OCI-LY3 (cell line): ENCODE measurements around the gene SEC14L6.

Experiments used
- H2AFZ ChIP-seq: fragments of 200-600, 300-600 bp; shearing (Covaris generic); 2 replicates; pipeline ENCODE4 v1.6.0; 2014; ENCODE audit warnings: antibody characterized with exemption, low read depth, low read length
- H3K27ac ChIP-seq: fragments of 200-600, 300-600 bp; sonication (generic); 2 replicates; pipeline ENCODE4 v1.5.1; 2014; ENCODE audit warnings: mild to moderate bottlenecking, low read length, moderate library complexity, mixed read lengths
- H3K27me3 ChIP-seq: fragments of 200-600, 300-600 bp; sonication (generic); 2 replicates; pipeline ENCODE4 v1.6.1; 2014; ENCODE audit warnings: low read depth, low read length, mixed read lengths
- H3K36me3 ChIP-seq: fragments of 200-600, 300-600 bp; sonication (generic); replicated peaks from 2 replicates; pipeline ENCODE3; 2014; ENCODE audit warnings: low read depth, low read length, mixed read lengths
- H3K4me1 ChIP-seq: fragments of 300-600, 200-600 bp; sonication (generic); 2 replicates; pipeline ENCODE4 v1.6.1; 2014; ENCODE audit warnings: low read length, mixed read lengths
- H3K4me2 ChIP-seq: fragments of 200-600, 300-600 bp; sonication (generic); 2 replicates; pipeline ENCODE4 v1.6.1; 2014; ENCODE audit warnings: low read length, mixed read lengths
- H3K4me3 ChIP-seq: fragments of 300-600, 200-600 bp; sonication (generic); 2 replicates; pipeline ENCODE4 v1.5.1; 2014; ENCODE audit warnings: antibody characterized with exemption, mild to moderate bottlenecking, low read length, moderate library complexity
- H3K79me2 ChIP-seq: fragments of 300-600, 200-600 bp; shearing (Covaris generic); 2 replicates; pipeline ENCODE4 v1.6.1; 2014; ENCODE audit warnings: mild to moderate bottlenecking, low read length, mixed read lengths
- H3K9ac ChIP-seq: fragments of 300-600, 200-600 bp; shearing (Covaris generic); 2 replicates; pipeline ENCODE4 v1.6.0; 2014; ENCODE audit warnings: mild to moderate bottlenecking, low read length, moderate library complexity
- H3K9me3 ChIP-seq: fragments of 200-600, 300-600 bp; shearing (Covaris generic); 2 replicates; pipeline ENCODE4 v1.6.1; 2014; ENCODE audit warnings: low read length, mixed read lengths; ENCODE audit not compliant: insufficient read depth
- H4K20me1 ChIP-seq: fragments of 200-600, 300-600 bp; sonication (generic); 2 replicates; pipeline ENCODE4 v1.6.1; 2016; ENCODE audit warnings: low read length, mixed read lengths; ENCODE audit not compliant: insufficient read depth
- CTCF ChIP-seq: fragments of 200-600, 300-600 bp; sonication (generic); IDR thresholded peaks from 2 replicates; pipeline ENCODE4 v1.5.1; 2014; ENCODE audit warnings: antibody characterized with exemption, low read length, low read depth
- EZH2phosphoT487 ChIP-seq: fragments of 200-600 bp; shearing (Covaris generic); IDR thresholded peaks from 2 replicates; pipeline ENCODE4 v1.6.1; 2018; ENCODE audit warnings: antibody characterized with exemption, mixed run types, low read depth

The SEC14L6 gene

GRCh38 chr22:30514252-30514651 is 32.3 kb downstream of the SEC14L6 start:
- H3K4me3 ChIP-seq, result no peak overlapping the region
- H3K9me3 ChIP-seq, result no peaks in the 10 kb centered on the region
- H3K36me3 ChIP-seq, result no peaks in the 10 kb centered on the region
- no peaks in the 10 kb centered on the region for H4K20me1 ChIP-seq
- TF ChIP-seq EZH2phosphoT487 (no peak), CTCF (no peak)
- no peak overlapping the region for H3K4me2 ChIP-seq
- H3K79me2 ChIP-seq, result no peaks in the 10 kb centered on the region
- no peak overlapping the region for H3K9ac ChIP-seq
- H3K27me3 ChIP-seq, result peaks cover 3% of the 10 kb centered on the region; the same call in 1 of the 2 replicates
- no peak overlapping the region for H2AFZ ChIP-seq
- no peak overlapping the region for H3K27ac ChIP-seq
- H3K4me1 ChIP-seq, result no peaks in the 10 kb centered on the region

GRCh38 chr22:30513462-30513861 is 33.1 kb downstream of the SEC14L6 start:
- Histone ChIP-seq H3K4me2 (no peak overlapping the region), H2AFZ (no peak overlapping the region), H4K20me1 (no peaks in the 10 kb centered on the region), H3K4me1 (no peaks in the 10 kb centered on the region), H3K27me3 (peaks cover 3% of the 10 kb centered on the region; the same call in 1 of the 2 replicates), H3K9me3 (no peaks in the 10 kb centered on the region), H3K9ac (no peak overlapping the region), H3K27ac (no peak overlapping the region), H3K4me3 (no peak overlapping the region), H3K36me3 (no peaks in the 10 kb centered on the region), H3K79me2 (no peaks in the 10 kb centered on the region)
- no peak for TF ChIP-seq EZH2phosphoT487
- TF ChIP-seq CTCF, result no peak

- Histone ChIP-seq H2AFZ (no peak overlapping the region), H3K4me3 (no peak overlapping the region), H3K27ac (no peak overlapping the region), H3K4me1 (no peaks in the 10 kb centered on the region), H3K79me2 (no peaks in the 10 kb centered on the region), H3K9ac (no peak overlapping the region), H3K27me3 (no peaks in the 10 kb centered on the region), H3K9me3 (no peaks in the 10 kb centered on the region), H4K20me1 (no peaks in the 10 kb centered on the region), H3K4me2 (no peak overlapping the region), H3K36me3 (no peaks in the 10 kb centered on the region)
- TF ChIP-seq CTCF, result no peak
- TF ChIP-seq EZH2phosphoT487, result no peak
These were observed 34.6 kb downstream of the SEC14L6 start for GRCh38 chr22:30511911-30512310.

- no peak for TF ChIP-seq EZH2phosphoT487
- TF ChIP-seq CTCF, result no peak
- no peak overlapping the region for H3K4me2 ChIP-seq
- no peaks in the 10 kb centered on the region for H3K79me2 ChIP-seq
- no peaks in the 10 kb centered on the region for H3K9me3 ChIP-seq
- no peak overlapping the region for H2AFZ ChIP-seq
- H3K4me3 ChIP-seq, result no peak overlapping the region
- no peaks in the 10 kb centered on the region for H3K36me3 ChIP-seq
- no peak overlapping the region for H3K9ac ChIP-seq
- H3K27me3 ChIP-seq, result no peaks in the 10 kb centered on the region
- H3K27ac ChIP-seq, result no peak overlapping the region
- H3K4me1 ChIP-seq, result no peaks in the 10 kb centered on the region
- H4K20me1 ChIP-seq, result no peaks in the 10 kb centered on the region
These were observed 35.4 kb downstream of the SEC14L6 start for GRCh38 chr22:30511109-30511508.
